ENCODE results near the gene CLDN5. TPM values are rescaled to one million over a fixed set of nuclear protein-coding genes. Genes with fewer than 3 reads are reported as not detected.

The CLDN5 gene
- total RNA-seq, 1 donor from 2014 or later, result 38.9 TPM

- no peak for DNase-seq (ENCODE audit: low spot score)
Observed at GRCh38 chr22:19504900-19505734, 19.1 kb downstream of the CLDN5 start.

- DNase-seq (ENCODE audit: low spot score), result no peak
Observed at GRCh38 chr22:19503869-19504268, 20.3 kb downstream of the CLDN5 start.

- no peak for DNase-seq (ENCODE audit: low spot score)
Observed at GRCh38 chr22:19503367-19503766, 20.8 kb downstream of the CLDN5 start.

- DNase-seq (ENCODE audit: low spot score), result no peak
Observed at GRCh38 chr22:19501897-19502447, 22.2 kb downstream of the CLDN5 start.

- DNase-seq (ENCODE audit: low spot score), result no peak
Observed at GRCh38 chr22:19499880-19500242, 24.3 kb downstream of the CLDN5 start.

GRCh38 chr22:19499236-19499879, 24.9 kb downstream of the CLDN5 start:
- no peak for DNase-seq (ENCODE audit: low spot score)

GRCh38 chr22:19498866-19499190, 25.4 kb downstream of the CLDN5 start:
- no peak for DNase-seq (ENCODE audit: low spot score)

GRCh38 chr22:19498154-19498865, 25.9 kb downstream of the CLDN5 start:
- DNase-seq (ENCODE audit: low spot score), result no peak

GRCh38 chr22:19497245-19497644, 27.0 kb downstream of the CLDN5 start:
- DNase-seq (ENCODE audit: low spot score), result no peak

GRCh38 chr22:19496324-19496630, 27.9 kb downstream of the CLDN5 start:
- DNase-seq (ENCODE audit: low spot score), result no peak

GRCh38 chr22:19495562-19496323, 28.5 kb downstream of the CLDN5 start:
- DNase-seq (ENCODE audit: low spot score), result no peak

- DNase-seq (ENCODE audit: low spot score), result no peak
Observed at GRCh38 chr22:19494676-19495173, 29.5 kb downstream of the CLDN5 start.

- no peak for DNase-seq (ENCODE audit: low spot score)
Observed at GRCh38 chr22:19494001-19494560, 30.1 kb downstream of the CLDN5 start.

GRCh38 chr22:19492504-19493174, 31.6 kb downstream of the CLDN5 start:
- no peak for DNase-seq (ENCODE audit: low spot score)

- DNase-seq (ENCODE audit: low spot score), result no peak
Observed at GRCh38 chr22:19490628-19491230, 33.5 kb downstream of the CLDN5 start.

- DNase-seq (ENCODE audit: low spot score), result no peak
Observed at GRCh38 chr22:19488884-19489843, 35.0 kb downstream of the CLDN5 start.

- no peak for DNase-seq (ENCODE audit: low spot score)
Observed at GRCh38 chr22:19488285-19488684, 35.9 kb downstream of the CLDN5 start.

- no peak for DNase-seq (ENCODE audit: low spot score)
Observed at GRCh38 chr22:19483481-19484244, 40.5 kb downstream of the CLDN5 start.
